Cardiac muscle cell (in vitro differentiated cells and primary cell): Measurements from ENCODE around the gene TST. TPM values are rescaled to one million over a fixed set of nuclear protein-coding genes. Genes with fewer than 3 reads are reported as not detected.

Experiments
- DNase-seq, 2 donors: peaks; one replicate each; pipeline versions ENCODE4 v3.0.0 to v3.0.0-alpha.2; 2010 to 2017; ENCODE audit warnings: low read depth in 1 of 2, low spot score in 1 of 2
- H3K27ac ChIP-seq: fragments of 200-600 bp; sonication (generic); 2 replicates; pipeline ENCODE4 v1.5.1; 2016
- H3K27me3 ChIP-seq: fragments of 200-600 bp; sonication (generic); 2 replicates; pipeline ENCODE4 v1.6.0; 2016; ENCODE audit warnings: control low read depth
- H3K36me3 ChIP-seq: fragments of 200-600 bp; sonication (generic); 2 replicates; pipeline ENCODE4 v1.5.1; 2016; ENCODE audit warnings: control low read depth
- H3K4me1 ChIP-seq: fragments of 200-600 bp; sonication (generic); 2 replicates; pipeline ENCODE4 v1.8.1; 2017; ENCODE audit warnings: low read depth, mild to moderate bottlenecking, mixed run types
- H3K4me3 ChIP-seq: fragments of 200-600 bp; sonication (generic); 2 replicates; pipeline ENCODE4 v1.5.1; 2016; ENCODE audit warnings: mild to moderate bottlenecking
- H3K9me3 ChIP-seq: fragments of 200-600 bp; sonication (generic); 2 replicates; pipeline ENCODE4 v1.5.1; 2017; ENCODE audit warnings: low read depth, mild to moderate bottlenecking, control low read depth
- CTCF ChIP-seq: IDR thresholded peaks from 2 replicates; pipeline ENCODE4 v1.5.1; 2012; ENCODE audit warnings: low read depth, mild to moderate bottlenecking, low read length
- polyA plus RNA-seq: library from polyadenylated mRNA; unstranded; fragments of >200 nt; fragmentation: Nextera tagmentation; extraction: Ambion mirVana; gene quantifications from 2 replicates; pipeline ENCODE4 v1.2.1, GENCODE V29; 2016
- total RNA-seq: library from RNA; depleted of rRNA; stranded (reverse); fragments of >200 nt; gene quantifications from 2 replicates; pipeline ENCODE4 v1.2.3, GENCODE V29; 2016

TST gene
- total and polyA plus RNA-seq, 2 experiments from 2014 or later = 36.2 to 63.8 TPM

GRCh38 chr22:37051391-37052385 is 32.4 kb upstream of the TST start, which contains the start of gene KCTD17:
Gene KCTD17 (plus strand): TSS chr22:37051742. CDS start chr22:37051761, 19 bp downstream.
- Histone ChIP-seq H3K9me3 (no peaks in the 10 kb centered on the region), H3K4me3 (peak within 1 kb of the TSS; percentile 84), H3K27me3 (no peaks in the 10 kb centered on the region), H3K4me1 (no peaks in the 10 kb centered on the region), H3K36me3 (no peaks in the 10 kb centered on the region), H3K27ac (no peak within 1 kb of the TSS)
- TF ChIP-seq CTCF = no peak
- DNase-seq = peak; percentile 69 to 82

GRCh38 chr22:37050913-37051312 is 31.7 kb upstream of the TST start:
- no peaks in the 10 kb centered on the region for H3K9me3 ChIP-seq
- H3K27me3 ChIP-seq = no peaks in the 10 kb centered on the region
- H3K27ac ChIP-seq = no peak overlapping the region
- TF ChIP-seq CTCF = no peak
- no peaks in the 10 kb centered on the region for H3K36me3 ChIP-seq
- no peaks in the 10 kb centered on the region for H3K4me1 ChIP-seq
- DNase-seq = no peak
- H3K4me3 ChIP-seq = peak overlapping the region; percentile 84

GRCh38 chr22:37049224-37049623 is 30.0 kb upstream of the TST start:
- H3K4me3 ChIP-seq = no peak overlapping the region
- no peak for DNase-seq
- TF ChIP-seq CTCF = no peak
- H3K9me3 ChIP-seq = no peaks in the 10 kb centered on the region
- no peaks in the 10 kb centered on the region for H3K36me3 ChIP-seq
- H3K27ac ChIP-seq = no peak overlapping the region
- H3K27me3 ChIP-seq = no peaks in the 10 kb centered on the region
- H3K4me1 ChIP-seq = no peaks in the 10 kb centered on the region

- H3K27me3 ChIP-seq = no peaks in the 10 kb centered on the region
- no peak overlapping the region for H3K27ac ChIP-seq
- no peaks in the 10 kb centered on the region for H3K36me3 ChIP-seq
- no peak overlapping the region for H3K4me3 ChIP-seq
- H3K9me3 ChIP-seq = no peaks in the 10 kb centered on the region
- TF ChIP-seq CTCF = no peak
- no peak for DNase-seq
- H3K4me1 ChIP-seq = no peaks in the 10 kb centered on the region
These were observed 28.9 kb upstream of the TST start for GRCh38 chr22:37048133-37048532.

GRCh38 chr22:37047006-37047405 is 27.8 kb upstream of the TST start:
- DNase-seq = no peak
- H3K4me1 ChIP-seq = no peaks in the 10 kb centered on the region

More at GRCh38 chr22:37047006-37047405, 27.8 kb upstream of the TST start:
- Histone ChIP-seq H3K27ac (no peak overlapping the region), H3K36me3 (no peaks in the 10 kb centered on the region), H3K9me3 (no peaks in the 10 kb centered on the region), H3K27me3 (no peaks in the 10 kb centered on the region), H3K4me3 (no peak overlapping the region)
- TF ChIP-seq CTCF = no peak
